ENCODE results near the gene GDF2. TPM values are rescaled to one million over a fixed set of nuclear protein-coding genes. Genes with fewer than 3 reads are reported as not detected.

GDF2 gene
- total and polyA plus RNA-seq, 2 of the 4 experiments (the other 2 are of a cell fraction): under 0.01 TPM; not detected in 1

DNA sequence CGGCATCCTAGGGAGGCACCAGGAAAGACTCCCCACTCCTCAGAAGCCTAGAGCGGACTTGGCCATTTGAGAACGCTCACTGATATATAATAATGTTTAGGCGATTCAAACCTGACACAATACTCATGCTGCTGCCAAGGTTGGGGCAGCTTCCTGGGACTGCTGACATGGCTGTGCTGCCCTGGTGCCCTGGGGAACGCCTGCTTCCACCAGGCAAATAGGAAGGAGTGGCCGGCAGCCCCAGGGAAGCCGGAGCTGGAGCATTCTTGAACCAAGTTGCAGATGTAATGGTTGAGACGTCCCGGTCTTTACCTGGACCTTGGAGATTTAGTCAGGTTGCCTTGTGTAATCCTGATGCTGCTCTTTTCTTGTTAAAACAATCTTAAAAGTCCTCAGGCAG lies 13.5 kb upstream of the GDF2 start:
- Histone ChIP-seq H4K8ac (ENCODE audit: low read depth in 2 of 2, low read length in 2 of 2) (no peak overlapping the region), H4K5ac (ENCODE audit: low read depth, low read length) (no peak overlapping the region), H3K56ac (ENCODE audit: extremely low read depth, insufficient read depth, low read length) (no peak overlapping the region), H4K20me1 (ENCODE audit: insufficient read depth, low read length) (no peaks in the 10 kb centered on the region), H3K18ac (ENCODE audit: low read depth, low read length) (no peak overlapping the region), H3K4me3 (ENCODE audit: insufficient read depth, low read depth, low read length) (no peak overlapping the region), H3K27ac (ENCODE audit: insufficient read depth, low read length) (no peak overlapping the region), H2AK5ac (ENCODE audit: low read depth, low read length) (no peak overlapping the region), H3K9ac (ENCODE audit: low read depth, low read length) (no peak overlapping the region), H2BK120ac (ENCODE audit: low read depth, low read length) (no peak overlapping the region), H2BK20ac (ENCODE audit: low read depth, low read length) (no peak overlapping the region), H3K9me1 (ENCODE audit: insufficient read depth, low read length) (no peaks in the 10 kb centered on the region), H3K79me1 (ENCODE audit: low read depth in 1 of 2, low read length in 2 of 2) (no peaks in the 10 kb centered on the region), H3K9me3 (ENCODE audit: control insufficient read depth, insufficient read depth, low read length) (no peaks in the 10 kb centered on the region), H3K27me3 (ENCODE audit: control insufficient read depth, insufficient read depth, low read length) (peaks cover 37% of the 10 kb centered on the region), H3K4me2 (ENCODE audit: low read depth, low read length) (no peak overlapping the region), H2AFZ (replicated peaks; ENCODE audit: low read length, poor library complexity) (no peak overlapping the region), H3K36me3 (ENCODE audit: control insufficient read depth, insufficient read depth, low read length) (no peaks in the 10 kb centered on the region), H2AK9ac (replicated peaks; ENCODE audit: low read depth, low read length, poor library complexity) (no peak overlapping the region), H3K4ac (ENCODE audit: low read depth, low read length) (no peak overlapping the region), H2BK5ac (ENCODE audit: low read depth, low read length, poor library complexity, severe bottlenecking) (no peak overlapping the region), H4K91ac (ENCODE audit: insufficient read depth, low read depth, low read length) (no peak overlapping the region), H3K4me1 (ENCODE audit: control insufficient read depth, insufficient read depth, low read length) (no peaks in the 10 kb centered on the region), H3K23ac (ENCODE audit: low read depth, low read length) (no peak overlapping the region), H2BK15ac (ENCODE audit: low read depth, low read length) (no peak overlapping the region), H3K14ac (replicated peaks; ENCODE audit: low read depth, low read length) (no peak overlapping the region)
- 65% methylated on average over 2 of the region's 9 CpGs; no CpG with 5 or more reads in 1 of the 2 experiments for WGBS, 2 experiments (ENCODE audit: extremely low coverage in 2 of 2, insufficient read length in 1 of 2)
- intact Hi-C loops (cut with micrococcal nuclease): no loop called here
- CTCF ChIA-PET: interaction anchor here (1.1 kb wide), 1 partner anchor 34 kb away, joined by 5 read pairs; no protein-coding TSS in a partner anchor
- DNase-seq (no peak), ATAC-seq (ENCODE audit: low read depth) (no peak)
- TF ChIP-seq CHD1 (IDR thresholded peaks at IDR 0.05; ENCODE audit: low read depth, low read length) (no peak), SMC3 (IDR thresholded peaks at IDR 0.05; ENCODE audit: low read depth, low read length) (no peak), MAZ (IDR thresholded peaks at IDR 0.05; ENCODE audit: borderline replicate concordance, low read depth, low read length) (no peak), RFX5 (IDR thresholded peaks at IDR 0.05; ENCODE audit: low read depth, low read length) (no peak), MAFK (IDR thresholded peaks at IDR 0.05; ENCODE audit: low read depth, low read length) (no peak), BHLHE40 (IDR thresholded peaks at IDR 0.05; ENCODE audit: low read depth, low read length) (no peak), FOS (IDR thresholded peaks at IDR 0.05; ENCODE audit: low read depth, low read length) (no peak), POLR2A (IDR thresholded peaks at IDR 0.05; ENCODE audit: low read depth, low read length) (no peak), RCOR1 (IDR thresholded peaks at IDR 0.05; ENCODE audit: insufficient replicate concordance, low read length) (no peak), MXI1 (IDR thresholded peaks at IDR 0.05; ENCODE audit: borderline replicate concordance, low read depth, low read length) (no peak), CEBPB (IDR thresholded peaks at IDR 0.05; ENCODE audit: low read depth, low read length) (no peak), NFE2L2 (IDR thresholded peaks at IDR 0.05; ENCODE audit: low read depth, low read length) (no peak), RAD21 (IDR thresholded peaks at IDR 0.05; ENCODE audit: low read length) (no peak)
- TF ChIP-seq, protein P1, sequence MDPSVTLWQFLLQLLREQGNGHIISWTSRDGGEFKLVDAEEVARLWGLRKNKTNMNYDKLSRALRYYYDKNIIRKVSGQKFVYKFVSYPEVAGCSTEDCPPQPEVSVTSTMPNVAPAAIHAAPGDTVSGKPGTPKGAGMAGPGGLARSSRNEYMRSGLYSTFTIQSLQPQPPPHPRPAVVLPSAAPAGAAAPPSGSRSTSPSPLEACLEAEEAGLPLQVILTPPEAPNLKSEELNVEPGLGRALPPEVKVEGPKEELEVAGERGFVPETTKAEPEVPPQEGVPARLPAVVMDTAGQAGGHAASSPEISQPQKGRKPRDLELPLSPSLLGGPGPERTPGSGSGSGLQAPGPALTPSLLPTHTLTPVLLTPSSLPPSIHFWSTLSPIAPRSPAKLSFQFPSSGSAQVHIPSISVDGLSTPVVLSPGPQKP (IDR thresholded peaks at IDR 0.05; ENCODE audit: borderline replicate concordance, low read depth, low read length): no peak
- TF ChIP-seq, protein P2, sequence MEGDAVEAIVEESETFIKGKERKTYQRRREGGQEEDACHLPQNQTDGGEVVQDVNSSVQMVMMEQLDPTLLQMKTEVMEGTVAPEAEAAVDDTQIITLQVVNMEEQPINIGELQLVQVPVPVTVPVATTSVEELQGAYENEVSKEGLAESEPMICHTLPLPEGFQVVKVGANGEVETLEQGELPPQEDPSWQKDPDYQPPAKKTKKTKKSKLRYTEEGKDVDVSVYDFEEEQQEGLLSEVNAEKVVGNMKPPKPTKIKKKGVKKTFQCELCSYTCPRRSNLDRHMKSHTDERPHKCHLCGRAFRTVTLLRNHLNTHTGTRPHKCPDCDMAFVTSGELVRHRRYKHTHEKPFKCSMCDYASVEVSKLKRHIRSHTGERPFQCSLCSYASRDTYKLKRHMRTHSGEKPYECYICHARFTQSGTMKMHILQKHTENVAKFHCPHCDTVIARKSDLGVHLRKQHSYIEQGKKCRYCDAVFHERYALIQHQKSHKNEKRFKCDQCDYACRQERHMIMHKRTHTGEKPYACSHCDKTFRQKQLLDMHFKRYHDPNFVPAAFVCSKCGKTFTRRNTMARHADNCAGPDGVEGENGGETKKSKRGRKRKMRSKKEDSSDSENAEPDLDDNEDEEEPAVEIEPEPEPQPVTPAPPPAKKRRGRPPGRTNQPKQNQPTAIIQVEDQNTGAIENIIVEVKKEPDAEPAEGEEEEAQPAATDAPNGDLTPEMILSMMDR (conservative IDR thresholded peaks at IDR 0.05; ENCODE audit: low read depth, low read length): no peak
- TF ChIP-seq, protein P3, sequence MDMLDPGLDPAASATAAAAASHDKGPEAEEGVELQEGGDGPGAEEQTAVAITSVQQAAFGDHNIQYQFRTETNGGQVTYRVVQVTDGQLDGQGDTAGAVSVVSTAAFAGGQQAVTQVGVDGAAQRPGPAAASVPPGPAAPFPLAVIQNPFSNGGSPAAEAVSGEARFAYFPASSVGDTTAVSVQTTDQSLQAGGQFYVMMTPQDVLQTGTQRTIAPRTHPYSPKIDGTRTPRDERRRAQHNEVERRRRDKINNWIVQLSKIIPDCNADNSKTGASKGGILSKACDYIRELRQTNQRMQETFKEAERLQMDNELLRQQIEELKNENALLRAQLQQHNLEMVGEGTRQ (IDR thresholded peaks at IDR 0.05; ENCODE audit: low read depth, low read length): no peak
- no TSS peak for BruUV-seq (replicated peaks)
- POLR2A ChIA-PET (ENCODE audit: unreplicated experiment): no interaction called here
- in situ Hi-C loops (cut with MboI; ENCODE audit: low sequenced_read_pairs): loop anchor here (10.0 kb wide), 1 partner anchor 284 kb away; no protein-coding TSS in a partner anchor
- dilution Hi-C loops (cut with HindIII; ENCODE audit: low sequenced_read_pairs, unreplicated experiment): no loop called here
